ENCODE measurements around the gene IFNA8.
"Not testable (repeated sequence)": the region's sequence is repeated elsewhere in the genome, so short reads cannot be mapped to it uniquely, and the experiment has no call there.

- not testable (repeated sequence) for TF ChIP-seq CTCF, POLR2A (IDR thresholded peaks at IDR 0.05)
Observed at GRCh38 chr9:21435015-21435383, 26.1 kb downstream of the IFNA8 start.

All from tibial nerve (tissue), 3 donors.